Stimulated activated CD4-positive, alpha-beta T cell treated with anti-CD3 and anti-CD28 coated beads, Interleukin-1b, Interleukin-23, amount 100 ng/mL, for 48 hours (primary cell): Measurements from ENCODE around the gene TENT4A.
A peak's percentile ranks its signal among the peaks of the same experiment; 100 is the strongest.

Experiments used
- DNase-seq: peaks from one replicate; pipeline ENCODE4 v3.0.0-alpha.2; 2020

TENT4A gene

DNA sequence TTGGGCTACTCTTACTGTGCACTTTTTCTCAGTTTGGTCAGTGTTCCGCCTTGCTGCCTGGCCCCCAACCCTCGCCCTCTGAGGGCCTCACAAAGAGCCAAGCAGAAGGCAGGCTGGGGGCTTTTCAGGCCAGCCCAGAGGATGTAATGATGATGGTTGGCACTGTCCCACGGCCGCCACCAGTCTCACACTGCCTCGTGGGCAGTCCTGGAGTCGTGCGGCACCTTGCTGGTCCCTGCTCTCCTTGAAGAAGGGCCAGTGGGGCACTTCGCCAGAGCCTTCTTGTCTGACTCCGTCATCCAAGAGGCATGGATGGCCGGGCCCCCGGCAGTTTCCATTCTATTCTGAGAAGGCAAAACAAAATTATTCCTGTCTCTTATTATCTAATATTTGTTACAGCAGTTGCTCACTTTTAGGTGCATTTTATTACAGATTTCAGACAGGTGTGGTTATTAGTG lies 21.0 kb downstream of the TENT4A start:
- no peak for DNase-seq

- DNase-seq = no peak
Observed at GRCh38 chr5:6734781-6735180, 21.5 kb downstream of the TENT4A start.

DNA sequence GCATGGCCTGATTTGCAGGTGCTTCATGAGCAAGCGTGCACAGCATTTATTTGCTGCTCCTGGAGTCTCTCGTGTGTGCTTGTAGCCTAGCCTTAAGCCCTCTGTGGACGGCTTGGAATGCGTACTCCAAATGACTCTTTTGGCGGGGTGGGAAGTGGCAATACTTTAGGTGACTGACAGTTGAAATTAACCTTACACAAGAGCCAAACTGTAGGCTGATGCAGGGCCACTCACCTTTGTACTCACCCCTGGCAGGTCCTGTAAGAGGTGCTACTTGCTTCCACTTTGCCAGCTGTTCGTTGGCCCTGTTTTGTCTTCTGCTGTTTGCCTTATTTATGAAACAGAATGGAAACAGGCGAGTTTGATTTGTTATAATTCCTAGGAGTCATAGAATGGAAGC lies 22.9 kb downstream of the TENT4A start:
- DNase-seq = no peak

GRCh38 chr5:6736524-6737042 lies 23.4 kb downstream of the TENT4A start:
- DNase-seq = no peak

- peak; percentile 30 for DNase-seq
Observed at GRCh38 chr5:6737043-6737941, 24.1 kb downstream of the TENT4A start.

DNA sequence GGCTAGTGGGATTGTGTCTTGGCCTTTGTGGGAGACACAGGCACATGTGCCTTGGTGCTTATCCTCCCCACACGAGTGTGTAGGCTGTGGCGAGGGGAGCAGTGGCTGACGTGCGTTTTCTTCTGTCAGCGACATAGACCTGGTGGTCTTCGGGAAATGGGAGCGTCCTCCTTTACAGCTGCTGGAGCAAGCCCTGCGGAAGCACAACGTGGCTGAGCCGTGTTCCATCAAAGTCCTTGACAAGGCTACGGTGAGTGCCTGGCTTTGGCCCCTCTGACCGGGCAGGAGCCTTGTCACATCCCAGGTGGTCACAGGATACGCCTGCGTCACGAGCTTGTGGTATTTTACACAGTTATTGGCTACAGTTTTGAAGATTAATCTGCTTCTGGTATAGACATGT lies 26.4 kb downstream of the TENT4A start:
- DNase-seq = no peak

- no peak for DNase-seq
Observed at GRCh38 chr5:6740586-6741150, 27.4 kb downstream of the TENT4A start.

DNA sequence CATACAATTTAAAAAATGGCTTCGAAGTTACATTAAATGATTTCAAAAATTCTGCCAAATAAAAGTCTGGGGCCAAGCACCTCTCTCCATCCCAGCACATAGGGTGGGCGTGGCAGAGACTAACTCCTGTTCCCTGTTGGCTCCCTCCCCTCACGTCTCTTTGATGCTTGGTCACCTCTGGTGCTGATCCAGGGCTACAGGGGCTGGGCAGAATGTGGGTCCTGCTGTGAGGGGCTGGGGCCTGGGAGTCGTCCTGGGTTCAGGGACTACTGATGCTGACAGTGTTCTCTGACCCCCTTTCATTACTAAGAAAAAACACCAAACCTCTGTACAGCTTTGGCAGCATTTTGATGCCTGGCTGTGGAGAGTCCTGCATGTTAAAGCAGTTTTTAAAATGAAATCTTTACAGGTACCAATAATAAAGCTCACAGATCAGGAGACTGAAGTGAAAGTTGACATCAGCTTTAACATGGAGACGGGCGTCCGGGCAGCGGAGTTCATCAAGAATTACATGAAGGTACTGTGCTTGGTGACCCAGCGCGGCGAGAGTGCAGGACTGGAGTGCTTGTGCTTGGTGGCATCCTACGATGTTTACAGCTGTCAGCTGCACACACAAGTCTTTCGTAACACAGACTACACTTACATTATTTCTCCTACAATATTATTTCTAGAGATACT lies 29.0 kb downstream of the TENT4A start:
- DNase-seq = no peak

GRCh38 chr5:6743161-6743560 lies 29.9 kb downstream of the TENT4A start:
- DNase-seq = no peak

DNA sequence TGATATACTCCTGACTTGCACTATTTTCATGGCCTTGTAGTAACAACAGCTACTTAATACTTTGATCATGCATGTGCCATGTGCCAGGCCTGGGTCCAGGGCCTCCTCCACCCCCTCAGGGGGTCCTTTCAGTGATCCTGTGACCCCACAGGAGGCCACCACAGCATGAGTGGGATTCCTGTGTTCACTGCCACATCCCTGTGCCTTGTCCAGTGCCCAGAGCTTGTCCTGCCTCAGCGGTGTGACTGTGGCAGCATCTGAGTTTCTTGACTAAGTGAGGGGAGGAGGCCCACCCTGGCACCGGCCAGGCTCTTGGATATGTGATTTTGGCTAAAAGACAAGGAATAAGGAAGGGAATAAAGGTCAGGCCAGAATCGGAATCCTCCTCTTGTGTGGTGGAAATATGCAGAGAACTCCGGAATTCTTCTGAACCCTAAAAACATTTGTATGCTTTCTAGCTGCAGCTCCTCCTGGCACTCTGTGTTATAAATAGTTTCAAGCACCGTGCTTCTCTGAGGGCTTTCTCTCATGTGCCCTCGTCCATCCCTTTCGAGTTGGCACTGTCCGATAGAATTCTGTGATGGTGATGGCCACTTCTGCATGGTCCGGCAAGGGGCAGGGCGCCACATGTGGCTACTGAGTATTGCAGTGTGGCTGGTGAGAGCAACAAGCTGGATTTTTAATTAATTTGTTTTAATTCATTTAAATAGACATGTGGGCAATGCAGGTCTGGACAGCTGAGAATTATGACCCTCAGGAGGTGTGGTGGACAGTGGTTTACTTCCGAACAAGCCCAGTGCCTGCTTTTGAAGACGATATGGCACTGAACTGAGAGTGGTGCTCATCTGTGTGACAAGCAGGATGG lies 31.8 kb downstream of the TENT4A start:
- DNase-seq = no peak

DNA sequence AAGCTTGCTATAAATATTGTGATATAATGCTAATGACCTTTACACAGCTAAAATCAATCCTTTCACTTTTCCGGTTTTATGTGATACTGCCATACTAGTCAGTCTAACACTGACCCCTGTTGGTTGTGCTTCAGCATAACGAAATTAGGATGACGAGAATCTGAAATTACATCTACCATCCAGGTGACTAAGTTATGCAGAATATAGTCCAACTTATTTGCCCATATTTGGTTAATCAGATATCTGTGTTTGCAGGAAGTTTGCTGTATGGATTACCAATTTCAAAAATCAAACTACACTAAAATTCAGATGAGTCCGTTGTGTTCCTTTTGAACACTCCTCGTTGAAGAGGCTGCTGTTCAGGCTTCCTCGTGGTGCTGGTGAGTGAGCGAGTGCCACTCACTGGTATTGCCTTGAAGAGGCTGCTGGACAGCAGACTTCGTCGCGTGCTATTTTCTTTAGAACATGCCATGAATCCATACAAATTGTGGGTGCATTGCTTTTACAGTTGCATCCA lies 32.5 kb downstream of the TENT4A start:
- no peak for DNase-seq

DNA sequence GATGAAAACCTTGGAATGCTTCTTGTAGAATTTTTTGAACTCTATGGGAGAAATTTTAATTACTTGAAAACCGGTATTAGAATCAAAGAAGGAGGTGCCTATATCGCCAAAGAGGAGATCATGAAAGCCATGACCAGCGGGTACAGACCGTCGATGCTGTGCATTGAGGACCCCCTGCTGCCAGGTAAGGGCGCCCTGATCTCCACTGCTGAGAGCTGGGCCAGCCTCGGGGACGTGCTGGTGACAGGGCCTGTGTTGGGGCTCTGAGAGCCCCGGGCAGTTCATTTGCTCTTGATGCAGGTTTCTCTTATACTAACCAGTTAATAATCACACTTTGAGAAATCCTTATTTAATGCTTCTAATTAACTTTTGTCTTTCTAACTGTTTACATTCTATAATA lies 33.0 kb downstream of the TENT4A start:
- DNase-seq = no peak

- DNase-seq = no peak
Observed at GRCh38 chr5:6747103-6747502, 33.9 kb downstream of the TENT4A start.

DNA sequence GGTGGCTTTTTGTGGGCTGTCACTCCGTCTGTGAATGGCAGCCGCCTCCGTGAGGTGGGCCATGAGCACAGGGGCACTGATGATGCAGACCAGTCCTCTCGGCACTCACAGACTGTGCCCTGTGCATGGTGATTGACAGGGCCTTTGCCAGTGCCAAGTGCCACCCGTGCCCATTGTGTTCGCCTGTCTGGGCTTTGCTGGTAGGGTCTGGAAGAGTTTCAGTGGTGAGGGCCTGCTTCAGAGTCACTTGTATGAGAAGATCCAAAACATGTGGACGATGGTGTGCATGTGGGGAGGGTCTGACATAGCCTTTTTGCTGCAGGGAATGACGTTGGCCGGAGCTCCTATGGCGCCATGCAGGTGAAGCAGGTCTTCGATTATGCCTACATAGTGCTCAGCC lies 34.9 kb downstream of the TENT4A start:
- no peak for DNase-seq

DNA sequence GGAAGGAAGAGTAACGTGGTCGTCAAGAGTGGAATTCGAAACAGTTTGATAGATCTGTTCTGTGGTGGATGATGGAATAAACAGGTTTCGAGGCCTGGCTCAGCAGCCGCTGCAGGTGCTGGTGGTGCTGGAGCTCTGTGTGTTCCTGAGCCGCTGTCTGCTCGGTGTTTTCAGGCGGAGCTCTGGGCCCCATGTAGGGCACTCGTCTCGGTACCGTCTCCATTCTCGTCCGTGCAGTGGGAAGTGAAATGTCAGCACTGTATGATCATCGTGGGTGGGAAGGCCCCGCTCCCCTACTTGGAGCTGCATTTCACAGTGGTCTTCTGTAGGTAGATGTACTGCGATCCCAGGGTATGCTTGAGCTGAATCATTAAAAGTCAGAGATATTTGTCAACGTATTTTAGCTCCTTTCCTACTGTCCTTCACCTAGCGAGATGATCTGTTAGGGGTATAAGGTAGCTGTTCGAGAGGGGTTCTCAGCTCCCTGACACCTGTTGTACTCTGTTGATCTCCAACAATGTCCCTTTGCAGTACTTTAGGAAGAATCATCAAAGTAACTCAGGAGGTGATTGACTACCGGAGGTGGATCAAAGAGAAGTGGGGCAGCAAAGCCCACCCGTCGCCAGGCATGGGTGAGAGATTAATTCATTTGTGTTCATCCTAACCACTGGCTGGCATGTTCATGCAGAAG lies 35.9 kb downstream of the TENT4A start:
- no peak for DNase-seq

GRCh38 chr5:6750142-6750840 lies 37.1 kb downstream of the TENT4A start:
- DNase-seq = no peak

GRCh38 chr5:6750951-6751685 lies 37.9 kb downstream of the TENT4A start:
- no peak for DNase-seq

- DNase-seq = no peak
Observed at GRCh38 chr5:6752236-6752635, 39.0 kb downstream of the TENT4A start.

- DNase-seq = no peak
Observed at GRCh38 chr5:6752782-6753181, 39.5 kb downstream of the TENT4A start.

DNA sequence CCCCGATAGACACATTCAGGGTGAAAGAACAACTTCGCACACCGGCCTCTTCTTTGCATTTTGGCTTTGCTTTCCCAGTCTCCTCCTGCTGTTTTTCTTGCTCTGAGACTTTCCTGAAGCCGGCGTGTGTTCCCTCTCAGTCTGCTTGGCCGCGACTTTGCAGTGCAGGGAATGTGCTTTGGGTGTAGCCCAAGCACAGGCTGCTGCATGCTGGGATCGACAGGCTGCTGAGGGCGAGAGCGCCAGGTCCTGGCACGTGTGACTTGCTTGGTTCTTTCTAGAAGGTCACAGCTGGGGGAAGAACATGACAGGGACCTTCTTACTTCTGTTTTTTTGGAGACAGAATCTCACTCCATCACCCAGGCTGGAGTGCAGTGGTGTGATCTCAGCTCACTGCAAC lies 40.6 kb downstream of the TENT4A start:
- DNase-seq = no peak
